HAP-1 (cell line): ENCODE results near the gene OPN1MW2.
"Not testable (repeated sequence)": the region's sequence is repeated elsewhere in the genome, so short reads cannot be mapped to it uniquely, and the experiment has no call there.

ENCODE experiments used
- DNase-seq, 2 experiments: peaks; one replicate each; pipeline ENCODE4 v3.0.0-alpha.2; 2016 to 2020; ENCODE audit warnings: low spot score in 2 of 2
- H3K27me3 ChIP-seq: fragments of 250-450 bp; sonication (Bioruptor Pico); 2 replicates; pipeline ENCODE4 v1.5.1; 2020; ENCODE audit warnings: low read depth, mild to moderate bottlenecking, moderate library complexity
- H3K36me3 ChIP-seq: fragments of 250-450 bp; sonication (Bioruptor Pico); replicated peaks from 2 replicates; pipeline ENCODE4 v1.5.1; 2020; ENCODE audit warnings: mild to moderate bottlenecking
- H3K4me1 ChIP-seq: fragments of 250-450 bp; sonication (Bioruptor Pico); 2 replicates; pipeline ENCODE4 v1.5.1; 2020; ENCODE audit warnings: mild to moderate bottlenecking
- H3K4me3 ChIP-seq: fragments of 250-450 bp; sonication (Bioruptor Pico); 2 replicates; pipeline ENCODE4 v1.5.1; 2020; ENCODE audit warnings: mild to moderate bottlenecking, moderate library complexity
- H3K9me3 ChIP-seq: fragments of 250-450 bp; sonication (Bioruptor Pico); 2 replicates; pipeline ENCODE4 v1.5.1; 2020; ENCODE audit warnings: mild to moderate bottlenecking, moderate library complexity
- in situ Hi-C: fragments of 300-500 bp; cut with MboI; formaldehyde crosslinking; loops from 3 replicates; pipeline ENCODE4 v1.14.3; 2020; ENCODE audit warnings: low sequenced_read_pairs, inconsistent platforms, mixed read lengths

The OPN1MW2 gene

DNA sequence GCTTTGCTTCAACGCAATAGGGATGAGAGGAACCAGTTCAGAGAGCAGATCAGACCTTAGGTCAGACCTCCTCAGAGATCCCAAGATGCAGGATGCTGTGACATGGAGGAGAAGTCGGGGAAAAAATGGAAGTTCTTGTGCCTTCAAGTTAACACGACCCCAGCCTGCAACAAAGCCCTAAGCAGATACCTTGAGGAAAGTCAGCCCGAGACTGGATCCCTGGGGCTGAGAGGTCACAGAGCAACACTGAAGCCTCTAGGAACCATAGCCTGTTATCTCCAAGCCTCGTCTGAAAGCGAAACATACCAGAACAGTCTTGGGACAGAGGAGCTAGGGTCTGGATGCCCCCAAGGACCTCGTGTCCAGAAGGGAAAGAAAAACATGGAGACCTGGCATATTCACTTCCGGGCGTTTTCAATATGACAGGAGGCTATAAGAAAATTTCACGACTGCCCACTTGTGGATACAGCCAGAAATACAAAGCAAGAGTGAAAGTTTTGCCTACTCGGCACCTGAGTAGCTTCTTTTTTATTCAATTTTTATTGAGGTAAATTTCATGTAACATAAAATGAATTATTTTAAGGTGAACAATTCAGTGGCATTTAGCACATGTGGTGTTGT lies 19.5 kb downstream of the OPN1MW2 start:
- H3K27me3 ChIP-seq, in situ Hi-C loops, H3K36me3 ChIP-seq, H3K9me3 ChIP-seq, H3K4me1 ChIP-seq, H3K4me3 ChIP-seq: not testable (repeated sequence)
- peak in 1 of 2 experiments; percentile 6 for DNase-seq

DNA sequence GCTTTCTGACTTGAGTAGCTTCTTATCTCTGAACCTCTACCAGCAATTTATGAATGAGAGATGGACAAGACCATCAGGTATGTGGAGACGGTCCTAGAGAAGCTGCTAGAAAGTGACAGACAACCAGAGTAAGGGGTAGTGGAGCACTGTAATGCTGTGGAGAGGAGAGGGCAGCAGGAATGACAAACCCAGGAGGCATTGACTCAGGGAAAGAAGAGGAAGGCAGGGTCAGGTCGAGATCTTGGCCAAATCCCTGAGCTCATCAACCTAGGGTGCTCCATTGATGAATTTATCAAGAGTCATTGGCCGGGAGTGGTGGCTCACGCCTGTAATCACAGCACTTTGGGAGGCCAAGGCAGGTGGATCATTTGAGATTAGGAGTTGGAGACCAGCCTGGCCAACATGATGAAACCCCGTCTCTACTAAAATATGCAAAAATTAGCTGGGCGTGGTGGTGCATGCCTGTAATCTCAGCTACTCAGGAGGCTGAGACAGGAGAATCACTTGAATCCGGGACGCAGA lies 20.5 kb downstream of the OPN1MW2 start:
- DNase-seq, H3K4me3 ChIP-seq, H3K9me3 ChIP-seq, H3K36me3 ChIP-seq, in situ Hi-C loops, H3K27me3 ChIP-seq, H3K4me1 ChIP-seq: not testable (repeated sequence)

DNA sequence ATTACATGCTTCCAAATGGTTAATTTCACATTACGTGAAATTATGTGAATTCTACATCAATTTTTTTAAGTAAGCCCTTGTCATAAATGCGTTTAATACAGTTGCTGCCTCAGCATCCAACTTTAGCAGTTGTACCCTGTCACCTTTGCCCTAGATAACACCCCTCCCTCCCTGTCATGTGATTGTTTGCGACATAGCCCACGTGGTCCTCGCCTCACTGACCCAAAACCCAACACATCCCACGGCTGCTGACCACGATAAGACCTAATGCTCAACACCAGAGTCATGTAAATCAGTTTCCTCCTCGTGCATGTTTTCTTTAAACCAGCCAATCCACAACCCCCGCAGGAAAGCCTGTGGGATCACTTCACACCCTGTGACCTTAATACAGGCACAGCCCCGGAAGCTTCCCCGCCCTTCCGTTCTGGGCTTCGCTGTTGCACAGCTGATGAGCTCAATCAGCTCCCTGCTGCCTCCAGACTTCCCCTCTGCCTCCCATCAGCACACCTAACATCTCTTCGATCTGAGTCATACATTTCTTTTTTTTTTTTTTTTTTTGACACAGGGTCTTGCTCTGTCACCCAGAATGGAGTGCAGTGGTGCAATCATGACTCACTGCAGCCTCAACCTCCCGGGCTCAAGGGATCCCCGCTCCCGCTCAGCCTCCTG lies 28.0 kb downstream of the OPN1MW2 start:
- H3K27me3 ChIP-seq, H3K36me3 ChIP-seq, H3K9me3 ChIP-seq, H3K4me3 ChIP-seq, in situ Hi-C loops, H3K4me1 ChIP-seq, DNase-seq: not testable (repeated sequence)

DNA sequence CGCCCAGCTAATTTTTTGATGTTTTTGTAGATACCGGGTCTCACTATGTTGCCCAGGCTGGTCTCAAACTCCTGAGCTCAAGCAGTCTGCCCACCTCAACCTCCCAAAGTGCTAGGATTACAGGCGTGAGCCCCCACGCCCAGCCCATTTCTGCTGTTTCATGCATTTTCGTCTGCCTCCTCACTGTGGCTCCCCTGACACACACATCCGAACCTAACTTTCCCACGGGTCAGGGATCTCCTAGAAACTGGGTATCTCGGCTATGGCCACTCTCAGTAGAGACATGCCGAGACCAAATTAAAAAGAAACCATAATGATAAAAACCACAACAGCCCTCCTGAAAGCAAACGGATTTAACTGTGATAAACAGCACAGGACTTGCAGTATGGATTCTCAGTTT lies 28.5 kb downstream of the OPN1MW2 start:
- H3K27me3 ChIP-seq, H3K36me3 ChIP-seq, in situ Hi-C loops, H3K9me3 ChIP-seq, DNase-seq, H3K4me3 ChIP-seq, H3K4me1 ChIP-seq: not testable (repeated sequence)

DNA sequence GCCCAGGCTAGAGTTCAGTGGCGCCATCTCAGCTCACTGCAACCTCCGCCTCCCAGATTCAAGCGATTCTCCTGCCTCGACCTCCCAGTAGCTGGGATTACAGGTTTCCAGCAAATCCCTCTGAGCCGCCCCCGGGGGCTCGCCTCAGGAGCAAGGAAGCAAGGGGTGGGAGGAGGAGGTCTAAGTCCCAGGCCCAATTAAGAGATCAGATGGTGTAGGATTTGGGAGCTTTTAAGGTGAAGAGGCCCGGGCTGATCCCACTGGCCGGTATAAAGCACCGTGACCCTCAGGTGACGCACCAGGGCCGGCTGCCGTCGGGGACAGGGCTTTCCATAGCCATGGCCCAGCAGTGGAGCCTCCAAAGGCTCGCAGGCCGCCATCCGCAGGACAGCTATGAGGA lies 37.7 kb downstream of the OPN1MW2 start, which contains the start of gene OPN1MW3:
OPN1MW3 (plus strand) TSS at position 301 of the 400 bp plus-strand sequence; CDS start at position 339, 38 bp downstream.
- H3K36me3 ChIP-seq, in situ Hi-C loops: not testable (repeated sequence)

DNA sequence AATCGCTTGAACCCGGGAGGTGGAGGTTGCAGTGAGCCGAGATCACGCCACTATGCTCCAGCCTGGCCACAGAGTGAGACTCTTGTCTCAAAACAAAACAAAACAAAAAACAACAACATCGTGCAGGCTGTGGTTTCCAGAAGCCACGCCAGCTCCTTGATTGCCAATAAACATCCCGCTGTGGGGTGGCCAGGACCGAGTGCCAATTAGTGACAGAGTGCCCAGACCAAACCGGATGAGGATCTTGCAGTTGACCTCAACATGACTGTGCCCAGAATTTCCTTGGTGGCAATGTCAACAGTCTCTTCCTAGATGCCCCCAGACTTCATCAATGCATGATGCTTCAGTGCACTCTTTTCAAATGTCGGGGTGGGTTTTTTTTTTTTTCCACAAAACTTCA lies 39.2 kb downstream of the OPN1MW2 start:
- H3K4me3 ChIP-seq, H3K36me3 ChIP-seq, H3K27me3 ChIP-seq, H3K9me3 ChIP-seq, DNase-seq, in situ Hi-C loops, H3K4me1 ChIP-seq: not testable (repeated sequence)

More for the DNA sequence above, 37.7 kb downstream of the OPN1MW2 start, which contains the start of gene OPN1MW3:
- H3K4me1 ChIP-seq, DNase-seq, H3K4me3 ChIP-seq, H3K9me3 ChIP-seq, H3K27me3 ChIP-seq: not testable (repeated sequence)

DNA sequence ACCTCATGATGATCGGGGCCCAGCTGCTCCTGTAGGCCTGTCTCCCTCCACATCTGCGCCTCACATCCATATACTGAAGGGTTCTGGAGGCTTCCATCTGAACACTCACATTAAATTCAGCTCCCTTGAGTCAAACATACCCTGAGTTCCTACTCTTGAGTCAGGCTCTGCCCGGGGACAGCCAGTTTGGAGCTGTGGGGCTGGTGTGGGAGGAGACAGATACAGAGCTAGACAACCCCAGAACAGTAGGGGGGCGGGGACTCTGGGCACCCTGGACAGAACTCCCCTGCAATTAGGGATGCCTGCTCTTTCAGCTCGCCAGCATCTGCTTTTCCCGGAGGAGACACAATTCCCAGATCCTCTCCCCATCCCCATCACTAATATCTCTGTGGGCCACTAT lies 43.5 kb downstream of the OPN1MW2 start:
- H3K27me3 ChIP-seq, H3K9me3 ChIP-seq, H3K4me3 ChIP-seq, in situ Hi-C loops, H3K4me1 ChIP-seq, H3K36me3 ChIP-seq, DNase-seq: not testable (repeated sequence)

DNA sequence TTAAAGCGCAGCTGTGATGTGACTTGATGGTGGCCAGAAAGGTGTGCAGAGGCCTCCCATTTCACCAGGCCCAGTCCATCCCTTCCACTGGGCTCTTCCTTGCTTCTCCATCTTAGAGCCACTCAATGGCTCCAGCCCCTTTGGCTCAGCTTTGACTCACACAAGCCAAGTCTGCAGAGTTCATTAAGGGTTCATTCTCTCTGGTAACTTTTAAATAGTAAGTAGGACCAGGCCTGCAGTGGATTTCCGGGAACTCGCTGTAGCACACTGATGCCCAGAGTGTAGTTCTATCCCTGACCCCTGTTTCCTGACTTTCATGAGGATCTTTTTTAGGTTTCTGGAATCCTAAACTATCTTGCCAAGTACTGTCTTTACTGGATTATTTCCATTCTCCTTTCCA lies 49.7 kb downstream of the OPN1MW2 start:
- H3K27me3 ChIP-seq, H3K9me3 ChIP-seq, DNase-seq, in situ Hi-C loops, H3K4me3 ChIP-seq, H3K4me1 ChIP-seq, H3K36me3 ChIP-seq: not testable (repeated sequence)
